ENCODE measurements around the gene MEIS2. TPM values are rescaled to one million over a fixed set of nuclear protein-coding genes. Genes with fewer than 3 reads are reported as not detected.

MEIS2 gene
- total RNA-seq, 4 donors from 2014 or later: 28.3 to 87.5 (median 42.2) TPM

DNA sequence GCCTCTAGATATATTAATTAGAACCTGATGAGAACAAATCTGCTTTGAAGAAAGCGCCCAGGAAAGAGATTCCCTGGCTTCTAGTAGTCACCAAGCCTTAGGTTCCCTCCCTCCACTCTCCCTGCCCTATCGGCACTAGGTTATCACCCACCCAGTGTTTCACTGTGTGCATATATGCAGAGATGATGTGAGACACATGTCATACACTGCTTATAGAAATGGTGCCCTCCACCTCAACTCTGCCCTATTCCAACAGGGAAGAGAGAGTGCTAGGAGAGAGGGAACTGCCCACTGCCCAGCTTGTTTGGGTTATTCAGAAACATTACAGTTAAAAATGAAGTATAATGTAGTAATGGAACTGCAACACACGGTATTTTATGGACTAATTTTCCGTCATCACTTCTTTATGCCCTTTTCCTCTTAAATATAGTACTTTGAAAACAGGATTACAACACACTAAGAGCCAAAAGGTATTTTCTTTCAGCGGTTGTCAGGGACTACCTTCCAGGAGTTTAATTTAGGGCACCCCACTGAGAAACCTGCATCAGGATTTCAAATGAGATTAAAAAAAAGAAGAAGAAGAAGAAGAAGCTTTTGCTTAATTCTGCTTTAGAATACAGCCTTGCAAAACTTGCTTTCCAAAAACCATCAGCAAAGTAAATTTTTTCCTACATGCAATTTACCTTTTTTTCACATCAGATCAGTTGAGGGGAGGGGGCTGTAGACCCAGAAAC is 55.3 kb downstream of the MEIS2 start:
- no peak for TF ChIP-seq CTCF (IDR thresholded peaks at IDR 0.05)

DNA sequence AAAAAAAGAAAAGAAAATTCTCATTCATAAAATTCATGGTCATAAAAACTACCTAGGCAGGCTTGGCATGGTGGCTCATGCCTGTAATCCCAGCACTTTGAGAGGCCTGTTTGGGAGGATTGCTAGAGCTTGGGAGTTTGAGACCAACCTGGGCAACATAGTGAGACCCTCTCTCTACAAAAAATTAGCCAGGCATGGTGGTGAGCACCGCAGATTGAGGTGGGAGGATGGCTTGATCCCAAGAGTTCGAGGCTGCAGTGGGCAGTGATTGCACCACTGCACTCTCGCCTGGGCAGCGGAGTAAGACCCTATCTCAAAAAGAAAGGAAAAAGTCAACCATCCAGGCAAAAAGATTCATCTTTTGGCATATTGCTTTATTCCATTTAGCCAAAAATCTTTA is 58.5 kb downstream of the MEIS2 start:
- ATAC-seq (ENCODE audit: low FRiP score): no peak
- no peak for TF ChIP-seq CTCF (IDR thresholded peaks at IDR 0.05)
- DNase-seq (ENCODE audit: low spot score): no peak

More for the DNA sequence above, 55.3 kb downstream of the MEIS2 start:
- DNase-seq (ENCODE audit: low spot score) (no peak), ATAC-seq (ENCODE audit: low FRiP score) (no peak)

DNA sequence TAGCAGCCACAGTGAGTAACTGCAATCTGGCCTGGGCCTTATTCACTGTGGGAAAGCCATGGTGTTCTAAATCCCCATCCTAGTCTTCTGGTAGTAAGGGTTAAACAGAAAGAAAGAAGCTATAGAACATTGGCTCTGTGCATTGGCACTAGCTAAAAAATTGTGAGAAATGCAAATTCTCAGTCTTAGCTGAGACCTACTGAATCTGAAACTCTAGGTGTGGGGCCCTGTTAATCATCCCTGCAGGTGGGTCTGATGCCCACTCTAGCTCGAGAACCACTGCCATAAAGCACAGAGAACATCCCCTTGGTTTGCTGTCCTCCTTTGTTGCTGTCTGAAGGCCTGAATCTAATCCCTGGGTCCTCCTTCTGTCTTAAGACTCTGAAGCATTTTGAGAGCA is 59.3 kb downstream of the MEIS2 start:
- DNase-seq (ENCODE audit: low spot score): no peak
- no peak for TF ChIP-seq CTCF (IDR thresholded peaks at IDR 0.05)
- no peak for ATAC-seq (ENCODE audit: low FRiP score)

GRCh38 chr15:37040072-37040742 is 60.1 kb downstream of the MEIS2 start:
- DNase-seq (ENCODE audit: low spot score) (no peak), ATAC-seq (ENCODE audit: low FRiP score) (no peak)
- no peak for TF ChIP-seq CTCF (IDR thresholded peaks at IDR 0.05)

GRCh38 chr15:37038716-37039106 is 61.6 kb downstream of the MEIS2 start:
- DNase-seq (ENCODE audit: low spot score) (no peak), ATAC-seq (ENCODE audit: low FRiP score) (peak; percentile 13)
- TF ChIP-seq CTCF (IDR thresholded peaks at IDR 0.05): no peak

GRCh38 chr15:37037850-37038715 is 62.3 kb downstream of the MEIS2 start:
- no peak for TF ChIP-seq CTCF (IDR thresholded peaks at IDR 0.05)
- ATAC-seq (ENCODE audit: low FRiP score): no peak
- no peak for DNase-seq (ENCODE audit: low spot score)
